Smooth muscle cell (in vitro differentiated cells): ENCODE results near the gene MYL12A. TPM values are rescaled to one million over a fixed set of nuclear protein-coding genes. Genes with fewer than 3 reads are reported as not detected.

Experiments used
- DNase-seq: peaks from one replicate; lab custom pipeline; 2025; ENCODE audit not compliant: unreplicated experiment; lab: John Stamatoyannopoulos, UW
- H2AFZ ChIP-seq: fragments of 200-600 bp; sonication (generic); 2 replicates; pipeline ENCODE4 v1.6.0; 2016; ENCODE audit warnings: antibody characterized with exemption, low read depth, mild to moderate bottlenecking
- H3F3A ChIP-seq: fragments of 200-600 bp; sonication (generic); 2 replicates; pipeline ENCODE4 v1.6.0; 2017; ENCODE audit warnings: antibody characterized with exemption, low read depth
- H3K27ac ChIP-seq: fragments of 200-600 bp; sonication (generic); 2 replicates; pipeline ENCODE4 v1.5.1; 2016; ENCODE audit warnings: low read depth, mild to moderate bottlenecking
- H3K27me3 ChIP-seq: fragments of 200-600 bp; sonication (generic); 2 replicates; pipeline ENCODE4 v1.6.1; 2016; ENCODE audit warnings: low read depth, mild to moderate bottlenecking
- H3K36me3 ChIP-seq: fragments of 200-600 bp; sonication (generic); 2 replicates; pipeline ENCODE4 v1.5.1; 2016; ENCODE audit warnings: low read depth
- H3K4me1 ChIP-seq: fragments of 200-600 bp; sonication (generic); 2 replicates; pipeline ENCODE4 v1.5.1; 2016; ENCODE audit warnings: low read depth
- H3K4me2 ChIP-seq: fragments of 200-600 bp; sonication (generic); 2 replicates; pipeline ENCODE4 v1.6.0; 2016; ENCODE audit warnings: mild to moderate bottlenecking
- H3K4me3 ChIP-seq: fragments of 200-600 bp; sonication (generic); 2 replicates; pipeline ENCODE4 v1.5.1; 2016; ENCODE audit warnings: mild to moderate bottlenecking
- H3K79me2 ChIP-seq: fragments of 200-600 bp; sonication (generic); 2 replicates; pipeline ENCODE4 v1.6.0; 2016; ENCODE audit warnings: low read depth, mild to moderate bottlenecking
- H3K9ac ChIP-seq: fragments of 200-600 bp; sonication (generic); 2 replicates; pipeline ENCODE4 v1.6.0; 2016; ENCODE audit warnings: low read depth
- H3K9me3 ChIP-seq: fragments of 200-600 bp; sonication (generic); replicated peaks from 2 replicates; pipeline ENCODE4 v1.5.1; 2016; ENCODE audit warnings: low read depth
- H4K20me1 ChIP-seq: fragments of 200-600 bp; sonication (generic); 2 replicates; pipeline ENCODE4 v1.6.0; 2016; ENCODE audit warnings: low read depth
- WGBS: methylation state at CpG from one replicate; pipeline ENCODE4 v1.1.7; 2016; ENCODE audit warnings: low lambda C conversion rate; 5-methylcytosine and 5-hydroxymethylcytosine counted together
- polyA plus RNA-seq: library from polyadenylated mRNA; unstranded; fragments of >200 nt; fragmentation: Nextera tagmentation; extraction: Ambion mirVana; gene quantifications from 2 replicates; pipeline ENCODE4 v1.2.1, GENCODE V29; 2016
- total RNA-seq: library from RNA; depleted of rRNA; stranded (reverse); fragments of >200 nt; gene quantifications from 2 replicates; pipeline ENCODE4 v1.2.3, GENCODE V29; 2014
- TF ChIP-seq, protein P1 (sequence below): fragments of 200-600 bp; sonication (generic); IDR thresholded peaks from 2 replicates; pipeline ENCODE4 v1.5.1; 2017; ENCODE audit warnings: borderline replicate concordance, mild to moderate bottlenecking, antibody characterized with exemption; ENCODE audit not compliant: insufficient read depth, poor library complexity, severe bottlenecking

The MYL12A gene
- total and polyA plus RNA-seq, 2 experiments from 2014 or later = 777 to 953 TPM

DNA sequence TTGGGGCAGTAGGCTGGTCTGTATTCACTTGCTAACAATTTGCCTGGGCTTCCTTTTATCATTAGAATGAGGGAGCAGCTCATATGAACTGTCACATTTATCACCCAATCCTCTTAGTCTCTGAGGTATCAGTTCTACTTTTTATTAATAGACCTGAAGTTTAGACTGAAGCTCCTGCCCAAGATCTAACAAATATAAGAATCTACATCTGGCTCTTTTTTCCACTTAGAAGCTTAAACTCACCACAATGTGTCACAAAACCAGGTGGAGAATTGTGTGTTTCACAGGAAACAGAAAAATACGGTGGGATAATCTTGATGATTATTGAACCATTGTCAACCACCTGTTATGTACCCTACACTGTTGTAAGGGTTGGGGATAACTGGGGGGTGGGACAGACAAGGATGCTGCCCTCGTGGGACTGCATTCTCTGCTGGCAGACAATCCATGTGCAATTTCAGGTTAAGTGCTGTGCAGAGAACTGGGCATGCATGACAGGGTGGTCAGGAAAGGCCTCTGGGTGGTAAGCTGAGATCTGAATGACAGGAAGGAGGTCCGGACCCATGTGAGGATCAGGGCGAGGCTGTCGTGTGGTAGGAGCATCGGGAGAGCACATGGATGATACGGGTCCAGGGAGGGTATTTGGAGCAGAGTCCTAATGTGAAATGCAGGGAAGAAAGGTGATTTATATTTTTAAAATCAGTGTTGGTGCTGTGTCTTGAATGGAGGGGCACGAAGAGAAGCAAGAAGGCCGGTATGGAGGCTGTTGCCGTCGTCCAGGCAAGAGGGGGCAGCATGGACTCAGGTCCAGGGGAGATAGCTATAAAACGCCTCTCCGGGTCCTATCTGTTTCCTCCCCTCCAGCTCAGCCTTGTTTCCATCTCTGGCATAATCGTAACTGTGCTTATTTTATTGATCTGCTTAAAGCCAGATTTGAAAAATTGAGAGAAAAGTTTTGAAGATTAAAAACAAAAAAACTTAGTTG, 31.9 kb downstream of the MYL12A start:
- H3K4me3 ChIP-seq = no peak overlapping the region
- H2AFZ ChIP-seq = no peak overlapping the region
- H3K79me2 ChIP-seq = peaks cover 5% of the 10 kb centered on the region
- H3K36me3 ChIP-seq = peaks cover 22% of the 10 kb centered on the region
- H3K9ac ChIP-seq = no peak overlapping the region
- H3F3A ChIP-seq = peaks cover 31% of the 10 kb centered on the region
- H3K27ac ChIP-seq = no peak overlapping the region
- 65% methylated on average over 14 of the region's 14 CpGs for WGBS
- H3K9me3 ChIP-seq = no peaks in the 10 kb centered on the region
- peaks cover 28% of the 10 kb centered on the region for H4K20me1 ChIP-seq
- H3K4me1 ChIP-seq = peaks cover 15% of the 10 kb centered on the region
- H3K4me2 ChIP-seq = no peak overlapping the region
- no peak for DNase-seq
- H3K27me3 ChIP-seq = no peaks in the 10 kb centered on the region
- TF ChIP-seq, protein P1, sequence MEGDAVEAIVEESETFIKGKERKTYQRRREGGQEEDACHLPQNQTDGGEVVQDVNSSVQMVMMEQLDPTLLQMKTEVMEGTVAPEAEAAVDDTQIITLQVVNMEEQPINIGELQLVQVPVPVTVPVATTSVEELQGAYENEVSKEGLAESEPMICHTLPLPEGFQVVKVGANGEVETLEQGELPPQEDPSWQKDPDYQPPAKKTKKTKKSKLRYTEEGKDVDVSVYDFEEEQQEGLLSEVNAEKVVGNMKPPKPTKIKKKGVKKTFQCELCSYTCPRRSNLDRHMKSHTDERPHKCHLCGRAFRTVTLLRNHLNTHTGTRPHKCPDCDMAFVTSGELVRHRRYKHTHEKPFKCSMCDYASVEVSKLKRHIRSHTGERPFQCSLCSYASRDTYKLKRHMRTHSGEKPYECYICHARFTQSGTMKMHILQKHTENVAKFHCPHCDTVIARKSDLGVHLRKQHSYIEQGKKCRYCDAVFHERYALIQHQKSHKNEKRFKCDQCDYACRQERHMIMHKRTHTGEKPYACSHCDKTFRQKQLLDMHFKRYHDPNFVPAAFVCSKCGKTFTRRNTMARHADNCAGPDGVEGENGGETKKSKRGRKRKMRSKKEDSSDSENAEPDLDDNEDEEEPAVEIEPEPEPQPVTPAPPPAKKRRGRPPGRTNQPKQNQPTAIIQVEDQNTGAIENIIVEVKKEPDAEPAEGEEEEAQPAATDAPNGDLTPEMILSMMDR = no peak

DNA sequence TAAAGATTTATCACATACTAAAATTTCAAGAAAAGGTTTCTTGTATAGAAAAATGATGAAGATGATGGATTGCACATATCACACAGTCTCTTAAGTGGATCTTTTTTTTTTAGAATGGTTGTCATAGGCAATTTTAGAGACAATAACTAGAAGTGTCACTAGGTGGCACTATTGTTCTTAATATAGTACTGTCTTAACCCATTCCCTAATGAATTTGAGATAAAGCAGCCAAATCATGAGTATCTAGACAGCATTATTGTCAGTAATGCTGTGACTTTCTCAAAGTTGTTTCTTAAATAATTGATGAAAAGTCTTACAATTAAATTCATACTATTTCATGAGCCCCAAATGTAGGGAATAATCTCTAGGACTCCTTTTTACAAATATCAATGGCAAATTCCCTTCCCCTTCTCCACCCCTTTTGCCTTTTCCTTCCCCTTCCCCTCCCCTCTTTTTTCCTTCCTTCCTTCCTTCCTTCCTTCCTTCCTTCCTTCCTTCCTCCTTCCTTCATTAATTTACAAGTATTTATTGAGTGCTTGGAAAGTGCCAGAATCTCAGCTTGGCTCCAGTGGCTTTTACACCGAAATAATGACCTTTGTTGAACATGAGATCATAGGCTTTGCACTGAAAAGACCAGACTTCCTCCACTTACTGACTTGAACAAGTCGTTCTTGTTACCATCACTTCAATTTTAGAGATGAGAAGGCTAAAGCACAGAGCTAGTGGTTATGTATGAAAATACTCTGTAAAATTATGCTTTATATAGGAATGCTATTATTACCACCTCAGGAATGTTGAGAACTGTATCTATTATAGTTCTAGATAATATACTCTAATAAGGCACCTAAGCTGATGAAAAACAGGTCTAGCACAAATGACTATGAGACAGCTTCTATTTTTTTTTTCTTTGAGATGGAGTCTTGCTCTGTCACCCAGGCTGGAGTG, 34.1 kb downstream of the MYL12A start:
- Histone ChIP-seq H3K4me3 (no peak overlapping the region), H3K27ac (peak overlapping the region; percentile 88), H3K4me1 (peaks cover 15% of the 10 kb centered on the region), H3K79me2 (no peaks in the 10 kb centered on the region), H2AFZ (no peak overlapping the region), H3F3A (peaks cover 26% of the 10 kb centered on the region), H3K9ac (peak overlapping the region; percentile 53), H4K20me1 (peaks cover 6% of the 10 kb centered on the region), H3K27me3 (no peaks in the 10 kb centered on the region), H3K4me2 (peak overlapping the region; percentile 76), H3K9me3 (no peaks in the 10 kb centered on the region), H3K36me3 (peaks cover 15% of the 10 kb centered on the region)
- no peak for DNase-seq
- TF ChIP-seq, protein P1 = peak; percentile 64
- 7% methylated on average over 2 of the region's 2 CpGs for WGBS

DNA sequence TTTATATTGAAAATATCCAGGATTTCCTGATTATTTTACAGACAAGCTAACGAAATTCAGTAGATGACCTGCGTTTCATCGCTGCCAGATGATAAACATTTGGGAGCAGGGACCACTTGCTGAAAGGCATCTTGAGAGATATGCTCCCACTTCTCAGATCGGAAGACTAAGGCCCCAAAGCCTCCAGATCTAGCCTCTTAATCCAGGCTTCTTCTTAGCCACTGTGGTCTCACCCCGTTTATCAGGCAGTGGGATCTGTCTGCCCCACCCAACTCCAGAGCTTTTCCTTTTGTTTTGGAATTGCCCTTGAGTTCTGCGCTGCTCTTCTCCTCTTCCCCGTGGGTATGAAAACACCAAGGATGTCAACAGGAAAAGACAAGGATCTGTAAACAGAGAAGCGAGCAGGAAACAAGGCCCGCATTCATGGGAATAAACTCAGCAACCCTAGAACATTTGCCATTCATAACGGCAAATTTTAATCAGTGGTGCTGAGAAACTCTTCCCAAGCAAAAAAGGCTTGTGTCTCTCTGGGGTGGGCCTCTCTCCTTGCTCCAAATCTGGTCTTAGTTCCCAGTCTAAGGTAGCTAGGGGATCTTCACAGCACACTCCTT, 35.8 kb downstream of the MYL12A start:
- Histone ChIP-seq H3K9ac (peak overlapping the region; percentile 53), H3K79me2 (no peaks in the 10 kb centered on the region), H3K9me3 (no peaks in the 10 kb centered on the region), H4K20me1 (no peaks in the 10 kb centered on the region), H3K36me3 (peaks cover 2% of the 10 kb centered on the region), H2AFZ (peak overlapping the region; percentile 23), H3K4me3 (no peak overlapping the region), H3K4me1 (peaks cover 15% of the 10 kb centered on the region), H3F3A (peaks cover 18% of the 10 kb centered on the region), H3K4me2 (peak overlapping the region; percentile 76), H3K27me3 (no peaks in the 10 kb centered on the region), H3K27ac (peak overlapping the region; percentile 88)
- DNase-seq = no peak
- WGBS = 63% methylated on average over 10 of the region's 10 CpGs
- TF ChIP-seq, protein P1 = no peak
